Activated CD4-positive, alpha-beta T cell treated with anti-CD3 and anti-CD28 coated beads for 36 hours (primary cell): ENCODE measurements around the gene TRABD2B. TPM values are rescaled to one million over a fixed set of nuclear protein-coding genes. Genes with fewer than 3 reads are reported as not detected.

Experiments
- ATAC-seq: fragments of 200-7000 bp; cut with Tn5 transposase; one replicate; pipeline ENCODE4 v1.10.0; 2021; ENCODE audit warnings: mild to moderate bottlenecking, moderate library complexity
- CTCF ChIA-PET: fragments of 350-600 bp; sonication (Branson Sonifier 250); formaldehyde crosslinking; loops from one replicate; lab custom pipeline; 2021; ENCODE audit warnings: antibody characterized with exemption; lab: Charles Lee
- POLR2A ChIA-PET: fragments of 350-600 bp; sonication (Branson Sonifier 250); formaldehyde crosslinking; loops from one replicate; lab custom pipeline; 2021; ENCODE audit warnings: antibody characterized with exemption, inconsistent platforms; lab: Charles Lee
- DNase-seq: peaks from one replicate; pipeline ENCODE4 v3.0.0-alpha.2; 2020
- H3K27ac Mint-ChIP-seq: one replicate; pipeline ENCODE4 v1.8.0; 2021; ENCODE audit warnings: mixed read lengths
- H3K27me3 Mint-ChIP-seq: one replicate; pipeline ENCODE4 v1.8.0; 2021; ENCODE audit warnings: mixed read lengths
- H3K36me3 Mint-ChIP-seq: one replicate; pipeline ENCODE4 v1.8.0; 2021; ENCODE audit warnings: low read depth, mixed read lengths
- H3K4me1 Mint-ChIP-seq: one replicate; pipeline ENCODE4 v1.8.0; 2021; ENCODE audit warnings: mixed read lengths
- H3K4me3 Mint-ChIP-seq: one replicate; pipeline ENCODE4 v1.8.0; 2021; ENCODE audit warnings: mild to moderate bottlenecking, moderate library complexity, mixed read lengths
- H3K9me3 Mint-ChIP-seq: one replicate; pipeline ENCODE4 v1.8.0; 2021; ENCODE audit warnings: low read depth, mixed read lengths
- intact Hi-C, 2 experiments: fragments of 100-400 bp; cut with DNase I in 1 of 2; cut with micrococcal nuclease in 1 of 2; formaldehyde crosslinking; loops; one replicate each; pipeline versions ENCODE4 v1.14.2 to v1.15.1; 2022 to 2024; cut with DNase I, micrococcal nuclease
- total RNA-seq, 2 experiments: library from RNA; stranded (reverse); gene quantifications; one replicate each; pipeline ENCODE4 v1.2.3, GENCODE V29; 2021

TRABD2B gene
- total RNA-seq, 2 experiments from 2014 or later = not detected

DNA sequence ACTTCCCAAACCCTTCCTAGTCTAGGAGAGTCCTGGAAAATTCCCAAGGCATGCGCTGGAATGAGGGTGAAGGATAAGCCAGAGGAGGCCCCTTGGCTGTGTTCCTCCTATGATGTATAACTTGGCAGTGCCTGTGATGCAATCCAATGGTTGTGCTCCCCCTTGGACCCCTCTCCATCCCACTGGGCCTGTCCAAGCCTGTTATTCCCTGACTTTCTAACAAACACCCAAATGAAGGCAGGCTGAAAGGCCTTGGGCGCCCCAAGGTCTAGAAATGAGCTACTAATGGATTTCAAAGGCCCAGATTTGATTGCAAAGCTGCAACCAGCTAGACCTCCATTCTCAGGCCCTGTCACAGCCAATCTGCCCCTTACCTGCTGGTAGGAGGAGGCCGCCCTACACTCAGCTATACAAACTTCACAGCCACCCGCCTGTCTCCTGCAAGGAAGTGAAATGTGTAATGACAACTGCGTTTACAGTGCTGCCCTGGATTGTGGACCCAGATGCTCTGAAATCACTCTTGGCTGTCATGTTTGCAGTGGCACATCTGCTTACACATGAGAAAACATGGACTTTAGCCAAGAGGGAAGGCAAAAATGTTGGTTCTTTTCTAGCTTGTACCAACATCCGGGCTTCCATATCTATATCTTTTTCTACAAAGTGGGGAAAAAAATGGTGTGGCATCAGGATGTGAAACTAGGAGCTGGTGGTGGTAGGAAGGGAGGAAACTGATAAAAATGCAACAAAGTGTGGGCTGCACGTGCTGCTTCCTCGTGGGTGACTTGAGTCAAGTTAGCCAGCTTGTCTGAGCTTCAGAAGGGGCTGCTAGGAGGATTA, 130.4 kb downstream of the TRABD2B start:
- ATAC-seq (no peak), DNase-seq (no peak)
- no peaks in the 10 kb centered on the region for H3K9me3 Mint-ChIP-seq
- H3K27ac Mint-ChIP-seq = no peak overlapping the region
- intact Hi-C loops = no loop called here
- no peaks in the 10 kb centered on the region for H3K27me3 Mint-ChIP-seq
- POLR2A ChIA-PET = interaction anchor here (0.6 kb wide), 1 partner anchor 504 kb away, joined by 3 read pairs; no protein-coding TSS in a partner anchor
- H3K4me3 Mint-ChIP-seq = no peak overlapping the region
- CTCF ChIA-PET = no interaction called here
- H3K36me3 Mint-ChIP-seq = no peaks in the 10 kb centered on the region
- no peaks in the 10 kb centered on the region for H3K4me1 Mint-ChIP-seq

GRCh38 chr1:47865881-47866535, 131.2 kb downstream of the TRABD2B start:
- ChIA-PET POLR2A (no interaction called here), CTCF (no interaction called here)
- no peaks in the 10 kb centered on the region for H3K27me3 Mint-ChIP-seq
- no peaks in the 10 kb centered on the region for H3K4me1 Mint-ChIP-seq
- H3K4me3 Mint-ChIP-seq = no peak overlapping the region
- no peak for DNase-seq
- no peaks in the 10 kb centered on the region for H3K9me3 Mint-ChIP-seq
- H3K27ac Mint-ChIP-seq = no peak overlapping the region
- no peaks in the 10 kb centered on the region for H3K36me3 Mint-ChIP-seq
- ATAC-seq = no peak
- intact Hi-C loops = no loop called here

DNA sequence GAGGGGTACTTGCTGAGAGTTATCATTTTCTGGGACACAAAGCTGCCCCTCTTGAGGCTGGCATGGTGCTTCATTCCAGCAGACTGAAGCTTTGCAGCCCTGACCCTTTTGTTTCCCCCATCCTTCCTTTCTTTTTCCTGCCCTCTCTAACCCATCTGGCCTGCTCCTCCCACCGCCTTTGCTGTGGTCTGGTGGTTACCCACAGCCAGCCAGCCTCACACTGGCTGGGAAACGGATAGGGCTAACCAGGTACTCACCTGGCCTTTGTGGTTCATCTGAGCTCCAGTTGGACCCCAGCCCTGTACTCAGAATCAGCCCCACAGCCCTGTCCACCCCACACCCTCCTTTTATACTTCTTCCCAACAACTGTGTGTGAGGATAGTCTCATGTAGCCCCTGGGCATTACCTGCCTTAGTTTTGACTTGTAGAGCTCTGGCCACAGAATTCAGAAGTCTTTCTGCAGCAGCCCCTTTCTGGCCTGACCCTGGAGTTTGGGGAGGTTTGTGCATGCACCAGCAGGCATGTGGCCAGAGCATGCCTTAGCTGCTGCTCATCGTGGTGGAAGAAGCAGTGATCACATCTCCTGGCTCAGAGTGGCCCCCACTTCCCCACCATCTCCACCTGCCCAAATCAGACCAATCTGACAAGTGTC, 138.0 kb downstream of the TRABD2B start:
- intact Hi-C loops = no loop called here
- DNase-seq (no peak), ATAC-seq (no peak)
- H3K36me3 Mint-ChIP-seq = no peaks in the 10 kb centered on the region
- H3K9me3 Mint-ChIP-seq = no peaks in the 10 kb centered on the region
- no peak overlapping the region for H3K27ac Mint-ChIP-seq
- ChIA-PET CTCF (no interaction called here), POLR2A (no interaction called here)
- H3K27me3 Mint-ChIP-seq = peaks cover 4% of the 10 kb centered on the region
- no peak overlapping the region for H3K4me3 Mint-ChIP-seq
- no peaks in the 10 kb centered on the region for H3K4me1 Mint-ChIP-seq

- ChIA-PET CTCF (no interaction called here), POLR2A (no interaction called here)
- Mint-ChIP-seq H3K4me3 (no peak overlapping the region), H3K36me3 (no peaks in the 10 kb centered on the region), H3K27ac (no peak overlapping the region), H3K9me3 (no peaks in the 10 kb centered on the region), H3K4me1 (no peaks in the 10 kb centered on the region), H3K27me3 (peaks cover 4% of the 10 kb centered on the region)
- DNase-seq (no peak), ATAC-seq (no peak)
- intact Hi-C loops = no loop called here
These were observed 140.2 kb downstream of the TRABD2B start for GRCh38 chr1:47856996-47857395.

DNA sequence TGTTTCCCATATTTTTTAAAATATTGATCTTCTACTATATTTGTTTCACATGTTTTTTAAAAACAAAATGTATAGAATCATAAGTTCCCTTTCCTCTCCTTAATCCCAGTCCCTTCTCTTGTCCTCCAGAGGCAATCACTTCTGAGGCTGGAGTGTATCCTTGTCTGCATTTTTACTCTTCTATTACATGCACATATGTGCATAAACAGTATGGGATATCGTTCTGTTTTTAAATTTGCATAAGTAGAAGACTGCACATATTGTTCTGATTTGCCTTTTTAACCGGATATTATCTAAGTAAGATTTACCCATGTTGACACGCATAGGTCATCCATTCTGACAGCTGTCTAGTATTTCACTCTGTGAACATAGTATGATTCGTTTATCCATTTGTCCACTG, 142.0 kb downstream of the TRABD2B start:
- intact Hi-C loops = no loop called here
- POLR2A ChIA-PET = no interaction called here
- H3K4me1 Mint-ChIP-seq = no peaks in the 10 kb centered on the region
- no peak overlapping the region for H3K4me3 Mint-ChIP-seq
- CTCF ChIA-PET = no interaction called here
- DNase-seq (no peak), ATAC-seq (no peak)
- no peaks in the 10 kb centered on the region for H3K36me3 Mint-ChIP-seq
- H3K9me3 Mint-ChIP-seq = no peaks in the 10 kb centered on the region
- H3K27me3 Mint-ChIP-seq = peaks cover 4% of the 10 kb centered on the region
- H3K27ac Mint-ChIP-seq = no peak overlapping the region

- ChIA-PET POLR2A (no interaction called here), CTCF (no interaction called here)
- no peaks in the 10 kb centered on the region for H3K4me1 Mint-ChIP-seq
- H3K9me3 Mint-ChIP-seq = no peaks in the 10 kb centered on the region
- intact Hi-C loops = no loop called here
- no peak for ATAC-seq
- no peak for DNase-seq
- no peak overlapping the region for H3K27ac Mint-ChIP-seq
- peaks cover 2% of the 10 kb centered on the region for H3K27me3 Mint-ChIP-seq
- H3K4me3 Mint-ChIP-seq = no peak overlapping the region
- no peaks in the 10 kb centered on the region for H3K36me3 Mint-ChIP-seq
These were observed 142.5 kb downstream of the TRABD2B start for GRCh38 chr1:47854552-47855144.

DNA sequence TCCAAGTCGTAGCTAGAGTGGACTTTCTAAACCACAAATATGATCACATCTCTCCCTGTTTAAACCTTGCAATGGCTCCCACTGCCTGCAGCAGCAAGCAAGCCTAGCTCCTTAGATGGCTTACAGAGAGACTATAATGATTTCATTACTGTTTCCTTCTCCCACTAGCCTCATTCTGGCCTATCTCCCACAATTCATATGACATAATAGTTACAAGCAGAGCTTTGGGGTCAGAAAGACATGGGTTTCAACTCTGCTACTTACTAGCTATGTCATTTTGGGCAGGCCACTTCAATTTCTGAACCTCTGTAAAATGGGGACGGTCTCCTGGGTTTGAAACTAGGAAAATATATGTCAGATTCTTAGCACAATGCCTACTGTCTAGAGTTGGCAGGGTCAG, 143.3 kb downstream of the TRABD2B start:
- POLR2A ChIA-PET = no interaction called here
- no peaks in the 10 kb centered on the region for H3K4me1 Mint-ChIP-seq
- ATAC-seq = no peak
- H3K27me3 Mint-ChIP-seq = no peaks in the 10 kb centered on the region
- no peaks in the 10 kb centered on the region for H3K36me3 Mint-ChIP-seq
- DNase-seq = no peak
- intact Hi-C loops = no loop called here
- H3K9me3 Mint-ChIP-seq = no peaks in the 10 kb centered on the region
- H3K27ac Mint-ChIP-seq = no peak overlapping the region
- CTCF ChIA-PET = interaction anchor here (1.1 kb wide), 1 partner anchor 9 kb away, joined by 3 read pairs; no protein-coding TSS in a partner anchor
- H3K4me3 Mint-ChIP-seq = no peak overlapping the region

GRCh38 chr1:47853059-47853458, 144.1 kb downstream of the TRABD2B start:
- CTCF ChIA-PET = interaction anchor here (1.1 kb wide), 1 partner anchor 8 kb away, joined by 3 read pairs; no protein-coding TSS in a partner anchor
- no peaks in the 10 kb centered on the region for H3K27me3 Mint-ChIP-seq
- ATAC-seq (no peak), DNase-seq (no peak)
- POLR2A ChIA-PET = no interaction called here
- H3K36me3 Mint-ChIP-seq = no peaks in the 10 kb centered on the region
- H3K4me3 Mint-ChIP-seq = no peak overlapping the region
- H3K27ac Mint-ChIP-seq = no peak overlapping the region
- H3K4me1 Mint-ChIP-seq = no peaks in the 10 kb centered on the region
- H3K9me3 Mint-ChIP-seq = no peaks in the 10 kb centered on the region
- intact Hi-C loops = no loop called here

GRCh38 chr1:47852006-47852718, 145.0 kb downstream of the TRABD2B start:
- H3K27ac Mint-ChIP-seq = no peak overlapping the region
- DNase-seq = no peak
- H3K27me3 Mint-ChIP-seq = peaks cover 1% of the 10 kb centered on the region
- no peaks in the 10 kb centered on the region for H3K9me3 Mint-ChIP-seq
- H3K4me1 Mint-ChIP-seq = no peaks in the 10 kb centered on the region
- no peaks in the 10 kb centered on the region for H3K36me3 Mint-ChIP-seq
- ChIA-PET POLR2A (no interaction called here), CTCF (no interaction called here)
- ATAC-seq = no peak
- intact Hi-C loops = no loop called here
- no peak overlapping the region for H3K4me3 Mint-ChIP-seq

DNA sequence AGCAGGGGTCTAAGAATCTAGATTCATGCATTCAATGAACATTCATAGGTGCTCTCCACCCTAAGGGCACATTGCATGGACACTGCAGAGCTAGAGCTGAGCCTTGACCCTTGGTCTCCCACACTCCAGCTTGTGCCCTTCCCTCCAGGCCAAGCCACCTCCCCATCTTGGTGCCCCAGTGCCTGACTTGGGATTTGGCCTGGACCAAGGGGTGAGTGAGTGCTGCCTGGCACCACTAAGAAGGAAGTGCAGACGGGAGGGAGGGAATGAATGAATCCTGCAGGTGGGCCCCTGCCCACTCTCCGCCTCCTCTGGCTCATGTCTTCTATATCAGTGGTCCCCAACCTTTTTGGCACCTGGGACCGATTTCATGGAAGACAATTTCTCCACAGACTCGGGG, 146.7 kb downstream of the TRABD2B start:
- H3K27ac Mint-ChIP-seq = no peak overlapping the region
- H3K4me1 Mint-ChIP-seq = no peaks in the 10 kb centered on the region
- H3K9me3 Mint-ChIP-seq = no peaks in the 10 kb centered on the region
- CTCF ChIA-PET = no interaction called here
- DNase-seq = no peak
- ATAC-seq = no peak
- POLR2A ChIA-PET = no interaction called here
- H3K27me3 Mint-ChIP-seq = peaks cover 1% of the 10 kb centered on the region
- intact Hi-C loops = no loop called here
- no peak overlapping the region for H3K4me3 Mint-ChIP-seq
- no peaks in the 10 kb centered on the region for H3K36me3 Mint-ChIP-seq

- intact Hi-C loops = no loop called here
- CTCF ChIA-PET = no interaction called here
- Mint-ChIP-seq H3K36me3 (no peaks in the 10 kb centered on the region), H3K4me1 (no peaks in the 10 kb centered on the region), H3K27me3 (peaks cover 3% of the 10 kb centered on the region), H3K27ac (no peak overlapping the region), H3K9me3 (no peaks in the 10 kb centered on the region), H3K4me3 (no peak overlapping the region)
- ATAC-seq (no peak), DNase-seq (no peak)
- POLR2A ChIA-PET = no interaction called here
These were observed 147.5 kb downstream of the TRABD2B start for GRCh38 chr1:47849591-47850261.
